GM19023 (cell line): Measurements from ENCODE around the gene SCAPER.

Experiments
- ATAC-seq: cut with Tn5 transposase; IDR thresholded peaks from one replicate; pipeline ENCODE4 v1.9.1; 2021; ENCODE audit warnings: mild to moderate bottlenecking, moderate library complexity; ENCODE audit not compliant: unreplicated experiment

Gene SCAPER

GRCh38 chr15:76343313-76343996 is 561.7 kb downstream of the SCAPER start:
- no peak for ATAC-seq

GRCh38 chr15:76342382-76343201 is 562.5 kb downstream of the SCAPER start:
- no peak for ATAC-seq

- ATAC-seq: no peak
Measured at GRCh38 chr15:76342058-76342381, 563.1 kb downstream of the SCAPER start.

- no peak for ATAC-seq
Measured at GRCh38 chr15:76341366-76342057, 563.6 kb downstream of the SCAPER start.

GRCh38 chr15:76340803-76341365 is 564.3 kb downstream of the SCAPER start:
- no peak for ATAC-seq

GRCh38 chr15:76340198-76340802 is 564.8 kb downstream of the SCAPER start:
- ATAC-seq: no peak

- no peak for ATAC-seq
Measured at GRCh38 chr15:76339305-76340197, 565.6 kb downstream of the SCAPER start.

- ATAC-seq: no peak
Measured at GRCh38 chr15:76338486-76339304, 566.4 kb downstream of the SCAPER start.

GRCh38 chr15:76337696-76338485 is 567.2 kb downstream of the SCAPER start:
- ATAC-seq: no peak

- ATAC-seq: no peak
Measured at GRCh38 chr15:76337059-76337695, 568.0 kb downstream of the SCAPER start.

GRCh38 chr15:76336254-76337058 is 568.7 kb downstream of the SCAPER start, which contains the start of gene ISL2:
Gene ISL2 (plus strand): TSS chr15:76336773. CDS start chr15:76336884, 111 bp downstream.
- ATAC-seq: peak; percentile 44

- no peak for ATAC-seq
Measured at GRCh38 chr15:76335307-76336253, 569.6 kb downstream of the SCAPER start.

- ATAC-seq: no peak
Measured at GRCh38 chr15:76334438-76335306, 570.5 kb downstream of the SCAPER start.

GRCh38 chr15:76333720-76334437 is 571.3 kb downstream of the SCAPER start:
- ATAC-seq: no peak
